Activated CD8-positive, alpha-beta T cell treated with anti-CD3 and anti-CD28 coated beads, Interleukin-2, amount 10 ng/mL, durations not matched to agents 7 days and 5 days (primary cell): ENCODE data around the gene DHX29. TPM values are rescaled to one million over a fixed set of nuclear protein-coding genes. Genes with fewer than 3 reads are reported as not detected.

Experiments
- ATAC-seq: fragments of 150-1000 bp; cut with Tn5 transposase; one replicate; pipeline ENCODE4 v1.10.0; 2021; ENCODE audit warnings: moderate library complexity
- CTCF ChIA-PET: fragments of 350-600 bp; sonication (Branson Sonifier 250); formaldehyde crosslinking; loops from one replicate; lab custom pipeline; 2021; ENCODE audit warnings: antibody characterized with exemption; lab: Charles Lee
- POLR2A ChIA-PET: fragments of 350-600 bp; sonication (Branson Sonifier 250); formaldehyde crosslinking; loops from one replicate; lab custom pipeline; 2021; ENCODE audit warnings: antibody characterized with exemption; lab: Charles Lee
- DNase-seq: peaks from one replicate; pipeline ENCODE4 v3.0.0-alpha.2; 2020
- H3K27ac Mint-ChIP-seq: one replicate; pipeline ENCODE4 v1.8.0; 2021; ENCODE audit warnings: mild to moderate bottlenecking, mixed read lengths
- H3K27me3 Mint-ChIP-seq: one replicate; pipeline ENCODE4 v1.8.0; 2021; ENCODE audit warnings: low read depth, mixed read lengths
- H3K36me3 Mint-ChIP-seq: one replicate; pipeline ENCODE4 v1.8.0; 2021; ENCODE audit warnings: low read depth, mixed read lengths
- H3K4me1 Mint-ChIP-seq: one replicate; pipeline ENCODE4 v1.8.0; 2021; ENCODE audit warnings: low read depth, mixed read lengths
- H3K4me3 Mint-ChIP-seq: one replicate; pipeline ENCODE4 v1.8.0; 2021; ENCODE audit warnings: mild to moderate bottlenecking, mixed read lengths
- H3K9me3 Mint-ChIP-seq: one replicate; pipeline ENCODE4 v1.8.0; 2022; ENCODE audit warnings: mixed read lengths; ENCODE audit not compliant: insufficient read depth
- total RNA-seq, 2 experiments: library from RNA; stranded (reverse); gene quantifications; one replicate each; pipeline ENCODE4 v1.2.3, GENCODE V29; 2021

The DHX29 gene
- total RNA-seq, 2 experiments from 2014 or later = 16.7 to 19.9 TPM

DNA sequence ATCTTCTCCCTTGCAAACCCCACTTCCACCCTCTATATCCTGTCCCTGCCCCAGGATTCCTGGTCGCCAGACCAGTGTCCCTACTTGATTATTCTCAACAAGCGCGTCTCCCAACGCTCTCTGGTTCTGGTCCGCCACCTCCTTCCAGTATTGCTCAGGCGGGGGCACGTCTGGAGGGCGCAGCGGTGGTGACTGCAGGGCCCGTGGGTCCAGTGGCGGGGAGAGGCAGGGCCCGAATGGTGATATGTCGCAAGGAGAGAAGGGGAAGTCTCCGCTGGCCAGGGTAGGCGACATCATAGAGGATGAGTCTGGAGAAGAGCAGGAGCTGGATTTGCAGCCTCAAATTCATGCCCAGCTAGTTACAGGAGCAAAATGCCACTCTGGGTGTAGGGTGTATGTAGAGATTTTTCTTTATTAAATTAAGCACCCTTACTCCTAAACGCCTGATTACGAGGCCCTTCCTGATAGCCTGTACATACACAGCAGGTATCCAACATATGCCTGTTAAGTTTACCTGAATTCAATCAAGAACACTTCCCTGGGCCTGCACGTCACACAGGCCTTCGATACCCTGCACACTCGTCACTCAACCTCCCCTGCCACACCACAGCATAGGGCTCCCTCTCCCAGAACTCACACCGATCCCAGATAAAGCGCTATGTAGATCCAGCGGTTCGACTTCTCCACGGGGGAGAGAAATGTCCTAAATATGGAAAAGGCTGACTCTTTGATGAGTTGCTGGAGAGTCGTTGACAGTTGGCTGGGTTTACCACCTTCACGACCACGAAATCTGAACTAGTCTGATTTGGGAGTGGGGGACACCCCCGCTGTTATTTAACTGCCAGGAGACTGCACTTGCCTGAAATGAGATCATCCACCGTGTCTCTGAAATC lies 85.2 kb downstream of the DHX29 start:
- ATAC-seq = no peak
- no peak overlapping the region for H3K27ac Mint-ChIP-seq
- H3K36me3 Mint-ChIP-seq = peaks cover 2% of the 10 kb centered on the region
- ChIA-PET CTCF (interaction anchor here (1.4 kb wide), 2 partner anchors 9 to 10 kb away, joined by 3 to 5 read pairs; no protein-coding TSS in a partner anchor), POLR2A (no interaction called here)
- peak; percentile 20 for DNase-seq
- H3K9me3 Mint-ChIP-seq = no peaks in the 10 kb centered on the region
- peaks cover 75% of the 10 kb centered on the region for H3K27me3 Mint-ChIP-seq
- H3K4me1 Mint-ChIP-seq = peaks cover 30% of the 10 kb centered on the region
- H3K4me3 Mint-ChIP-seq = peak overlapping the region; percentile 23

DNA sequence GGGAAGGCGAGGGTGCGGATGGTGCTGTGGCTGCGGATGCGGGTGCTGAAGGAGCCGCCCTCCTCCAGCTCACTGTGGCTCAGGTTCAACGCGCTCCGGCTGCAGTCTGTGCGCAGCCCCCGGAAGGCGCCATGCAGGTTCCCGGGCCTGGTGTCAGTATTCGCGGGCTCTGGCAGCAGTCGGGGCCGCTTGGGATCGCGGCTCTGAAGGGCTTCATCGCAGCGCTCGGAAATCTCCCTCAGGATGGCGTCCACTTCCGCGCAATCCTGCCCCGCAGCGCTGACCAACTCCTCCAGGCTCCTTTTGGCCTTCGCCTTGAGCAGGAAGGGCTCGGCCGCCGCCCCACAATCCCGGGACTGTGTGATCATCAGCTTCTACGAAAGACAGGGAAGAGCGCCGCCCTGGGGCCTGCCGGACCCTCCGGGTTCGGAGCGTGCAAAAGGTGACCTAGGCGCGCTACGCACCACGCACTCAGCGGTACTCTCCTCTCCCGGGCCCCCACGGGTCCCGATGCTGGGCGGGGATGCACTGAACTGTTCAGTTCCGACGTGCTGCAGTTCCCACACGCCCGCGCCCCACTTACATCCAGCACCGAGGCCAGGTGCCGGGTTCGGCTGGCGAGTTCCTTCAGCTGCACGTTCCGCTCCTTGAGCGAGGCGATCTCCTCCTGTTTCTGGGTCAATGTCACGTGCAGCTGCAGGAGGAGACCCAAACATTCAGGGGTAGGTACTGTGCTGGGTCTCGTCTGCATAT lies 86.9 kb downstream of the DHX29 start:
- Mint-ChIP-seq H3K4me1 (peaks cover 24% of the 10 kb centered on the region), H3K9me3 (no peaks in the 10 kb centered on the region), H3K27me3 (peaks cover 66% of the 10 kb centered on the region), H3K36me3 (peaks cover 2% of the 10 kb centered on the region), H3K27ac (no peak overlapping the region), H3K4me3 (peak overlapping the region; percentile 69)
- CTCF ChIA-PET = interaction anchor here (0.7 kb wide), 2 partner anchors 33 to 61 kb away, joined by 3 read pairs; partner anchors contain the start of gene GPX8
- ATAC-seq (peak; percentile 49), DNase-seq (peak; percentile 27)
- POLR2A ChIA-PET = interaction anchor here (1.4 kb wide), 1 partner anchor 12 kb away, joined by 4 read pairs; no protein-coding TSS in a partner anchor

DNA sequence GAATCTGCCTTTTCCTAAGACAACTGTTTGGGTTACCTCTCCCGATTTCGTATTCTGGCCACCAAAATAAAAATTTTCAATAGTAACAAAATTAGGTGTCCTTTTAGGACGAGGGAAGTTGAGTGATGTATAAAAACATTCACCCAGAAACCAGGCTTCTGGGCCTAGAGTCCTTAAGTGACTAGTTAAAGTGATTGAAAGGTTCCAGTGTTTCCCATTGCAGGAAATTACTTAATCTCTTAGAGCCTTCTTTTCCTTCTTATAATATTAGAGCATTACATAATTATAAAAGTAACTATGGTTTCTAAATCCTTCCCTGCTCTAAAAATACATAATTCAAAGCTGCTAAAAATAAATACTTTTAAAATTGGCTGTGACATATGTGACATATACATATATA lies 87.7 kb downstream of the DHX29 start:
- CTCF ChIA-PET = interaction anchor here (0.7 kb wide), 1 partner anchor 32 kb away, joined by 3 read pairs; no protein-coding TSS in a partner anchor
- Mint-ChIP-seq H3K27ac (no peak overlapping the region), H3K4me3 (peak overlapping the region; percentile 69), H3K36me3 (peaks cover 2% of the 10 kb centered on the region), H3K4me1 (peaks cover 24% of the 10 kb centered on the region), H3K27me3 (peaks cover 60% of the 10 kb centered on the region), H3K9me3 (no peaks in the 10 kb centered on the region)
- ATAC-seq = no peak
- no peak for DNase-seq
- POLR2A ChIA-PET = no interaction called here

DNA sequence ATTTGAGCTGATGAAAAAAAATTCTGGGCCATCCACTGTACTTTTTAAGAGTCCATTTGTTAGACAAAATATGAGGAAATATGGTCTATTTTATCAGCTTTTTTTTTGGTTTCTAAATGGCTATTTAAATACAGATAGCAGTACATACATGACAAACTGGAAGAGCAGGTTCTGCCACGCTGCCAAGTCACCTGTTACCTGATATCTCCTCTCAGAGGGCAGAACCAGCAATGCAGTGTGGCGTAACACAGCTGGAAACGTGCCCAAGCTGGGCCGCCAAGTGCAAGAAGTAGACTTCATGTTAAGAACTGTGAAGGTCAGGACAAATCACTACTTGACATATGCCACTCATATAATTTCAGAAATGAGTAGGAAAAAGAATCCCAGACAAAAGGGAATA lies 88.5 kb downstream of the DHX29 start:
- no peak overlapping the region for H3K27ac Mint-ChIP-seq
- POLR2A ChIA-PET = no interaction called here
- no peaks in the 10 kb centered on the region for H3K9me3 Mint-ChIP-seq
- peaks cover 24% of the 10 kb centered on the region for H3K4me1 Mint-ChIP-seq
- CTCF ChIA-PET = interaction anchor here (0.9 kb wide), 1 partner anchor 47 kb away, joined by 5 read pairs; no protein-coding TSS in a partner anchor
- H3K4me3 Mint-ChIP-seq = no peak overlapping the region
- ATAC-seq (no peak), DNase-seq (no peak)
- H3K36me3 Mint-ChIP-seq = peaks cover 2% of the 10 kb centered on the region
- peaks cover 57% of the 10 kb centered on the region for H3K27me3 Mint-ChIP-seq

DNA sequence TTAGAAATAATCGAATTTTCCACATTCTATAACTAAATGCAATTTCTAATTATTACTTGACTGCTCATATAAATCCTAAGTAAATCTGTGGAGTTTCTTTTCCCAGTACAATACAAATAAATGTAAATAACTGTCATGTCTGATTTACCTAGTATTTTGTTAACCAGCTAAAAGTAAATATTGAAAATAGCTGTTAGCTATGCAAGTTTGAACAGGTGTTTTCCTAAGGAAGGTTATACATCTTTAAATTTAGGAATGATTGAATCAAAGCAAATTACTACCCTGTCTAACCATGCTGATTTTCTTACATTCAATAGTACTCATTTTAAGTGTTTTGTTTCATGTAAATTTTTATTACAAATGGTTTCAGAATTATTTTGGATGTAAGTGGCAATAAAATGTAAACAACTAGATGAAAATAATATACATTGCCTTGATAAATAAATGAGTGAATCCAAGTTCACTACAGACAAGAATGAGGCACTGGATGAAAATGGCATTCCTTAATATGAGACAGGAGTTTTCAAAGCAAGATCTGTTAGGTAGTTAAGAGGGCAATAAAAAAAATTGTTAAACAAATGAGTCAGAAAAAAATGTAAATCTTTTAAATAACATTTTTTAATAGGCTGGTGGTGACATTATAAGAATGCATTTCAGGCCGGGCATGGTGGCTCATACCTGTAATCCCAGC lies 96.2 kb downstream of the DHX29 start:
- no peaks in the 10 kb centered on the region for H3K9me3 Mint-ChIP-seq
- H3K4me3 Mint-ChIP-seq = no peak overlapping the region
- peaks cover 26% of the 10 kb centered on the region for H3K27me3 Mint-ChIP-seq
- POLR2A ChIA-PET = no interaction called here
- ATAC-seq (no peak), DNase-seq (no peak)
- H3K36me3 Mint-ChIP-seq = no peaks in the 10 kb centered on the region
- no peak overlapping the region for H3K27ac Mint-ChIP-seq
- no peaks in the 10 kb centered on the region for H3K4me1 Mint-ChIP-seq
- CTCF ChIA-PET = interaction anchor here (0.9 kb wide), 1 partner anchor 39 kb away, joined by 3 read pairs; no protein-coding TSS in a partner anchor

Other genes with a start within 250 kb of the DHX29 start
- gene GZMA, start 205.0 kb downstream of the DHX29 start, total RNA-seq = 100 to 1,000 TPM; 356 to 365 TPM
- gene GPX8, start 147.5 kb downstream of the DHX29 start, total RNA-seq = not detected
- gene CDC20B, start 134.5 kb downstream of the DHX29 start, total RNA-seq = under 1 TPM; 0.13 to 0.16 TPM
- not detected for gene MCIDAS, start 80.4 kb downstream of the DHX29 start, total RNA-seq
- not detected for gene CCNO, start 74.1 kb downstream of the DHX29 start, total RNA-seq
- 10 to 100 TPM; 61.8 to 67.1 TPM for gene MTREX, start 295 bp upstream of the DHX29 start, total RNA-seq
- gene PLPP1, start 227.3 kb upstream of the DHX29 start, total RNA-seq = 10 to 100 TPM; 27.0 to 27.2 TPM